H1 (cell line): Measurements from ENCODE around the gene NECTIN3. TPM values are rescaled to one million over a fixed set of nuclear protein-coding genes. Genes with fewer than 3 reads are reported as not detected.

ENCODE experiments used
- CTCF ChIA-PET: fragments of 300-600 bp; sonication (Branson Sonifier 250); formaldehyde crosslinking; loops from one replicate; lab custom pipeline; 2021; ENCODE audit not compliant: partially characterized antibody; lab: Charles Lee
- POLR2A ChIA-PET: fragments of 300-600 bp; sonication (Branson Sonifier 250); formaldehyde crosslinking; loops from one replicate; lab custom pipeline; 2021; ENCODE audit warnings: inconsistent platforms; ENCODE audit not compliant: partially characterized antibody; lab: Charles Lee
- DNase-seq, 2 experiments: peaks; one replicate each; pipeline versions ENCODE4 v3.0.0 to v3.0.0-alpha.2; 2010 to 2022; ENCODE audit warnings: low spot score in 2 of 2, low read depth in 1 of 2, mixed read lengths in 1 of 2
- FAIRE-seq: peaks from 2 replicates; lab custom pipeline; 2011; peaks lifted over from hg19 to GRCh38; lab: Jason Lieb, UNC
- H2AFZ ChIP-seq: 2 replicates; pipeline ENCODE4 v1.8.1; 2012; ENCODE audit warnings: low read length, inconsistent platforms
- H2AK5ac ChIP-seq: 2 replicates; pipeline ENCODE4 v1.6.1; 2013; ENCODE audit warnings: low read depth, low read length
- H2BK120ac ChIP-seq: replicated peaks from 2 replicates; pipeline ENCODE3; 2013; ENCODE audit warnings: low read depth, low read length, inconsistent platforms
- H2BK12ac ChIP-seq: 2 replicates; pipeline ENCODE4 v1.6.1; 2013; ENCODE audit warnings: low read depth, low read length
- H2BK15ac ChIP-seq: 2 replicates; pipeline ENCODE4 v1.6.1; 2013; ENCODE audit warnings: low read length
- H2BK20ac ChIP-seq: 2 replicates; pipeline ENCODE4 v1.6.1; 2013; ENCODE audit warnings: low read length
- H2BK5ac ChIP-seq: 2 replicates; pipeline ENCODE4 v1.6.1; 2013; ENCODE audit warnings: low read depth, low read length
- H3K14ac ChIP-seq: 2 replicates; pipeline ENCODE4 v1.6.1; 2013; ENCODE audit warnings: inconsistent platforms; ENCODE audit not compliant: insufficient read length
- H3K18ac ChIP-seq: 2 replicates; pipeline ENCODE4 v1.6.1; 2013; ENCODE audit warnings: low read length; ENCODE audit errors: extremely low read depth
- H3K23ac ChIP-seq: 2 replicates; pipeline ENCODE4 v1.6.1; 2013; ENCODE audit warnings: inconsistent platforms; ENCODE audit not compliant: insufficient read length
- H3K23me2 ChIP-seq: 2 replicates; pipeline ENCODE4 v1.6.1; 2013; ENCODE audit warnings: low read depth, low read length
- H3K27ac ChIP-seq: 2 replicates; pipeline ENCODE4 v1.6.1; 2011; ENCODE audit warnings: low read depth, low read length, inconsistent platforms
- H3K27me3 ChIP-seq, 4 experiments: replicated peaks in 1 of 4; 1 replicate in 1 of 4; 2 replicates in 3 of 4; pipeline versions ENCODE4 v1.6.1 to v1.8.1; 2011 to 2013; ENCODE audit warnings: low read length in 3 of 4, mild to moderate bottlenecking in 3 of 4, inconsistent platforms in 2 of 4, mixed read lengths in 2 of 4, moderate library complexity in 1 of 4; ENCODE audit not compliant: control insufficient read depth in 3 of 4, insufficient read depth in 3 of 4; ENCODE audit errors: extremely low read depth in 1 of 4
- H3K36me3 ChIP-seq, 4 experiments: 2 replicates each; pipeline versions ENCODE4 v1.6.1 to v1.8.1; 2011 to 2013; ENCODE audit warnings: mild to moderate bottlenecking in 4 of 4, low read length in 3 of 4, moderate library complexity in 2 of 4, control low read depth in 1 of 4, inconsistent platforms in 1 of 4; ENCODE audit not compliant: insufficient read depth in 4 of 4, control insufficient read depth in 2 of 4
- H3K4ac ChIP-seq: replicated peaks from 2 replicates; pipeline ENCODE3; 2013; ENCODE audit warnings: low read length, low read depth, mixed read lengths, inconsistent platforms; ENCODE audit not compliant: insufficient read length
- H3K4me1 ChIP-seq, 4 experiments: replicated peaks in 1 of 4; 1 replicate in 1 of 4; 2 replicates in 3 of 4; pipeline versions ENCODE4 v1.6.1 to v1.8.1; 2011 to 2013; ENCODE audit warnings: low read length in 3 of 4, inconsistent platforms in 2 of 4, mixed read lengths in 1 of 4; ENCODE audit not compliant: insufficient read depth in 4 of 4, control insufficient read depth in 3 of 4
- H3K4me2 ChIP-seq, 2 experiments: 2 replicates each; pipeline versions ENCODE4 v1.6.1 to v1.8.1; 2011 to 2013; ENCODE audit warnings: low read depth in 2 of 2, low read length in 2 of 2, control low read depth in 1 of 2, inconsistent platforms in 1 of 2, mild to moderate bottlenecking in 1 of 2; ENCODE audit not compliant: insufficient read depth in 1 of 2
- H3K4me3 ChIP-seq, 4 experiments: fragments of 200-600, 300-600 bp in 1 of 4; sonication (generic), shearing (Covaris generic), sonication (Bioruptor Twin) in 1 of 4; 2 replicates each; pipeline versions ENCODE4 v1.5.1 to v1.8.1; 2011 to 2016; ENCODE audit warnings: low read length in 4 of 4, low read depth in 3 of 4, control low read depth in 2 of 4, inconsistent platforms in 2 of 4, mild to moderate bottlenecking in 2 of 4, mixed read lengths in 1 of 4, moderate library complexity in 1 of 4; ENCODE audit not compliant: insufficient read depth in 2 of 4; ENCODE audit errors: extremely low read depth in 1 of 4
- H3K56ac ChIP-seq: replicated peaks from 2 replicates; pipeline ENCODE3; 2013; ENCODE audit warnings: low read depth, mild to moderate bottlenecking, mixed read lengths, low read length, inconsistent platforms; ENCODE audit not compliant: insufficient read length
- H3K79me1 ChIP-seq: 2 replicates; pipeline ENCODE4 v1.6.1; 2013; ENCODE audit warnings: low read depth, low read length, control low read depth
- H3K79me2 ChIP-seq, 2 experiments: 2 replicates each; pipeline versions ENCODE4 v1.6.1 to v1.8.1; 2012 to 2013; ENCODE audit warnings: low read length in 2 of 2, mild to moderate bottlenecking in 2 of 2, inconsistent platforms in 1 of 2; ENCODE audit not compliant: insufficient read depth in 2 of 2, control insufficient read depth in 1 of 2
- H3K9ac ChIP-seq, 4 experiments: replicated peaks in 1 of 4; 1 replicate in 1 of 4; 2 replicates in 3 of 4; pipeline versions ENCODE4 v1.6.1 to v1.8.1; 2011 to 2013; ENCODE audit warnings: low read depth in 3 of 4, low read length in 3 of 4, control low read depth in 2 of 4, mild to moderate bottlenecking in 2 of 4, moderate library complexity in 2 of 4, inconsistent platforms in 1 of 4; ENCODE audit errors: extremely low read depth in 1 of 4
- H3K9me3 ChIP-seq, 2 experiments: 2 replicates each; pipeline versions ENCODE4 v1.6.1 to v1.8.1; 2012 to 2013; ENCODE audit warnings: mild to moderate bottlenecking in 2 of 2, moderate library complexity in 2 of 2, control low read depth in 1 of 2, inconsistent platforms in 1 of 2, low read depth in 1 of 2, low read length in 1 of 2, mixed read lengths in 1 of 2; ENCODE audit not compliant: insufficient read depth in 2 of 2
- H4K20me1 ChIP-seq, 2 experiments: replicated peaks in 1 of 2; 2 replicates each; pipeline versions ENCODE3 to v1.8.1; 2011 to 2013; ENCODE audit warnings: inconsistent platforms in 2 of 2, low read length in 2 of 2, mild to moderate bottlenecking in 1 of 2; ENCODE audit not compliant: insufficient read depth in 2 of 2, control insufficient read depth in 1 of 2
- H4K5ac ChIP-seq: 2 replicates; pipeline ENCODE4 v1.6.1; 2013; ENCODE audit warnings: low read length, low read depth, mixed read lengths, inconsistent platforms; ENCODE audit not compliant: insufficient read length
- H4K8ac ChIP-seq: 2 replicates; pipeline ENCODE4 v1.8.0; 2013; ENCODE audit warnings: mild to moderate bottlenecking, moderate library complexity, low read length, inconsistent platforms; ENCODE audit not compliant: insufficient read depth; ENCODE audit errors: extremely low read depth
- H4K91ac ChIP-seq: replicated peaks from 2 replicates; pipeline ENCODE3; 2013; ENCODE audit warnings: low read length, mixed read lengths, inconsistent platforms; ENCODE audit not compliant: insufficient read length
- CHD1 ChIP-seq: IDR thresholded peaks from 2 replicates; pipeline ENCODE4 v1.6.1; 2012; ENCODE audit warnings: low read depth, low read length, improper control_type of control experiment
- CHD2 ChIP-seq: IDR thresholded peaks from 2 replicates; pipeline ENCODE4 v1.6.1; 2012; ENCODE audit warnings: low read length, improper control_type of control experiment
- EZH2 ChIP-seq: fragments of 200-600 bp; sonication (generic); IDR thresholded peaks from 2 replicates; pipeline ENCODE4 v1.7.1; 2012; ENCODE audit warnings: low read depth, mild to moderate bottlenecking, moderate library complexity, low read length, inconsistent platforms; ENCODE audit not compliant: severe bottlenecking
- GABPA ChIP-seq: IDR thresholded peaks from 2 replicates; pipeline ENCODE4 v1.6.1; 2011; ENCODE audit warnings: mild to moderate bottlenecking, low read length, moderate library complexity, borderline replicate concordance; ENCODE audit not compliant: insufficient read depth
- HDAC6 ChIP-seq: IDR thresholded peaks from one replicate; pipeline ENCODE4 v1.7.1; 2012; ENCODE audit warnings: low read depth, mild to moderate bottlenecking, inconsistent platforms, low read length, moderate library complexity
- KDM1A ChIP-seq: fragments of 200-600, 300-600 bp; sonication (generic); IDR thresholded peaks from 2 replicates; pipeline ENCODE4 v1.7.1; 2016; ENCODE audit warnings: mild to moderate bottlenecking, low read length, borderline replicate concordance
- KDM4A ChIP-seq: IDR thresholded peaks from one replicate; pipeline ENCODE4 v1.7.1; 2012; ENCODE audit warnings: low read depth, mild to moderate bottlenecking, moderate library complexity, low read length, inconsistent platforms; ENCODE audit not compliant: severe bottlenecking
- NANOG ChIP-seq: IDR thresholded peaks from 2 replicates; pipeline ENCODE4 v1.6.1; 2011; ENCODE audit warnings: low read length, low read depth, mild to moderate bottlenecking, inconsistent platforms; ENCODE audit not compliant: insufficient read depth, poor library complexity, severe bottlenecking
- POLR2A ChIP-seq, 2 experiments: IDR thresholded peaks; 1 replicate in 1 of 2; 2 replicates in 1 of 2; pipeline ENCODE4 v1.6.1; 2011; ENCODE audit warnings: low read depth in 2 of 2, low read length in 2 of 2, mild to moderate bottlenecking in 2 of 2; ENCODE audit errors: control extremely low read depth in 1 of 2
- RAD21 ChIP-seq, 2 experiments: IDR thresholded peaks in 1 of 2; conservative IDR thresholded peaks in 1 of 2; 2 replicates each; pipeline ENCODE4 v1.6.1; 2011; ENCODE audit warnings: low read depth in 2 of 2, low read length in 2 of 2, improper control_type of control experiment in 1 of 2, inconsistent platforms in 1 of 2, mild to moderate bottlenecking in 1 of 2, moderate library complexity in 1 of 2
- RBBP5 ChIP-seq: IDR thresholded peaks from 2 replicates; pipeline ENCODE4 v1.7.1; 2012; ENCODE audit warnings: low read depth, mild to moderate bottlenecking, inconsistent platforms, low read length, moderate library complexity, borderline replicate concordance
- SAP30 ChIP-seq: fragments of 300-600 bp; sonication (generic); IDR thresholded peaks from 2 replicates; pipeline ENCODE4 v1.7.1; 2012; ENCODE audit warnings: low read length, moderate library complexity, mild to moderate bottlenecking, inconsistent platforms; ENCODE audit not compliant: insufficient read depth, insufficient replicate concordance
- SIN3A ChIP-seq, 2 experiments: IDR thresholded peaks in 1 of 2; conservative IDR thresholded peaks in 1 of 2; 2 replicates each; pipeline ENCODE4 v1.6.1; 2011 to 2012; ENCODE audit warnings: low read length in 2 of 2, improper control_type of control experiment in 1 of 2, low read depth in 1 of 2, mild to moderate bottlenecking in 1 of 2
- SP1 ChIP-seq: IDR thresholded peaks from 2 replicates; pipeline ENCODE4 v1.6.1; 2011; ENCODE audit warnings: low read depth, low read length
- WGBS, 2 experiments: shearing (Covaris generic) in 1 of 2; methylation state at CpG; one replicate each; pipeline versions ENCODE4 v1.1.6 to v1.1.7; 2013 to 2015; ENCODE audit warnings: low lambda C conversion rate in 2 of 2, mixed read lengths in 2 of 2, inconsistent platforms in 1 of 2, low coverage in 1 of 2, missing lambda C conversion rate in 1 of 2; ENCODE audit not compliant: insufficient replicate concordance in 2 of 2, insufficient coverage in 1 of 2, insufficient read length in 1 of 2; ENCODE audit errors: extremely low coverage in 1 of 2, missing lambda C conversion rate in 1 of 2; 5-methylcytosine and 5-hydroxymethylcytosine counted together
- polyA plus RNA-seq, 7 experiments: library from polyadenylated mRNA; depleted of rRNA in 3 of 7; stranded (reverse) in 5 of 7; unstranded in 2 of 7; fragments of >200 nt in 5 of 7; fragments of 200-250 nt in 2 of 7; gene quantifications; 1 replicate in 5 of 7; 2 replicates in 1 of 7; 4 replicates in 1 of 7; pipeline versions ENCODE4 v1.2.1 to v1.2.3, GENCODE V29; 2011 to 2013; ENCODE audit warnings: missing spikeins in 2 of 7, mixed read lengths in 2 of 7
- total RNA-seq: library from RNA; stranded (reverse); fragmentation: NEBNext Ultra II Directional; extraction: Animal tissue kit (Norgen Biotek cat#: 25700); gene quantifications from 2 replicates; pipeline ENCODE4 v1.2.1, GENCODE V29; 2021

NECTIN3 gene
- total and polyA plus RNA-seq, 2 of the 8 experiments (the other 6 are each of a cell fraction or from before 2014, with no cell fraction given), result 13.6 to 50.6 TPM

DNA sequence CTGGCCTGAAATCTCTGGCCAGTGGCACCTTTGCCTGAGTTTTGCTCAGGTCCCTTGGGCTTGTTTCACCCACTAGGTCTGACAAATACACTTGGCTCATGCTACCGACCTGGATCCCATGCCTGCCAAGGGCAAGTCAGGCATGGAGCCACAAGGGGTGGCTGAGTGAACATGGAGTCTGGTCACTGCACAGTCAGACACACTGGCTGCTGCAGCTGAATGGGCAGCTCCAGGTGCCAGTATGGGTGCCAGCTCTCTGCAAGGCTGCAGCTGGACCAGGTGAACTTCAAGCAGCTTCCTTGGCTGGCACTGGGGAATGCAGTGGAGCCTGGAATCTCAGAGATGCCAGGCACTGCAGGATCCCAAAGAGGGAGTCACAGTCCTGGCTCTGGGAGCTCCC lies 170.3 kb downstream of the NECTIN3 start:
- POLR2A ChIA-PET, result no interaction called here
- FAIRE-seq, result no peak
- TF ChIP-seq CHD1, result no peak
- TF ChIP-seq SAP30, result no peak
- TF ChIP-seq KDM4A, result no peak
- no peak for TF ChIP-seq SIN3A (conservative IDR thresholded peaks at IDR 0.05 in 1 of 2, IDR thresholded peaks at IDR 0.05 in 1 of 2; ENCODE audit: low read depth in 1 of 2, low read length in 2 of 2)
- TF ChIP-seq GABPA, result no peak
- no peak for TF ChIP-seq CHD2
- TF ChIP-seq KDM1A, result no peak
- TF ChIP-seq EZH2, result no peak
- TF ChIP-seq RAD21 (IDR thresholded peaks at IDR 0.05 in 1 of 2, conservative IDR thresholded peaks at IDR 0.05 in 1 of 2; ENCODE audit: low read depth in 2 of 2, low read length in 2 of 2), result no peak
- TF ChIP-seq POLR2A (IDR thresholded peaks at IDR 0.05; ENCODE audit: control extremely low read depth in 1 of 2, low read depth in 2 of 2, low read length in 2 of 2), result no peak
- no peak for TF ChIP-seq HDAC6
- no peak for TF ChIP-seq RBBP5
- TF ChIP-seq NANOG, result no peak
- no peak for TF ChIP-seq SP1

More for the DNA sequence above, 170.3 kb downstream of the NECTIN3 start:
- Histone ChIP-seq H3K79me2 (no peaks in the 10 kb centered on the region), H3K27me3 (no peaks in the 10 kb centered on the region), H2BK20ac (no peak overlapping the region), H3K23ac (no peak overlapping the region), H3K9ac (no peak overlapping the region; a peak in 1 of 7 replicates), H3K4me1 (no peaks in the 10 kb centered on the region), H3K18ac (no peak overlapping the region), H4K8ac (no peak overlapping the region), H2BK12ac (no peak overlapping the region), H3K79me1 (no peaks in the 10 kb centered on the region), H2BK15ac (no peak overlapping the region), H3K23me2 (no peaks in the 10 kb centered on the region), H3K4ac (no peak overlapping the region), H2AK5ac (no peak overlapping the region), H3K36me3 (no peaks in the 10 kb centered on the region), H4K5ac (no peak overlapping the region), H3K14ac (no peak overlapping the region), H4K20me1 (no peaks in the 10 kb centered on the region), H2BK120ac (no peak overlapping the region), H3K4me3 (no peak overlapping the region), H2AFZ (no peak overlapping the region), H3K4me2 (no peak overlapping the region), H3K27ac (no peak overlapping the region), H3K56ac (no peak overlapping the region), H2BK5ac (no peak overlapping the region), H4K91ac (no peak overlapping the region), H3K9me3 (peaks cover 0 to 6% of the 10 kb centered on the region in 2 experiments; a peak in 1 of 4 replicates)
- CTCF ChIA-PET, result interaction anchor here (1.0 to 1.3 kb wide), 2 partner anchors 9 to 35 kb away, joined by 3 read pairs; no protein-coding TSS in a partner anchor
- no peak for DNase-seq
- 100% methylated on average over 1 of the region's 1 CpG; no CpG with 5 or more reads in 1 of the 2 experiments for WGBS, 2 experiments
